WTC11 (cell line): ENCODE measurements around the gene TSPAN9.

ENCODE experiments used
- CTCF ChIP-seq: fragments of 200-600 bp; IDR thresholded peaks from 2 replicates; pipeline ENCODE4 v1.8.0; 2022; ENCODE audit warnings: antibody characterized with exemption
- RELA ChIP-seq: sonication (generic); formaldehyde crosslinking; IDR thresholded peaks from 2 replicates; pipeline ENCODE4 v1.8.1; 2022; ENCODE audit warnings: missing genetic modification reagents, mild to moderate bottlenecking, borderline replicate concordance

GRCh38 chr12:3044141-3044630, 33.0 kb upstream of the TSPAN9 start:
- no peak for TF ChIP-seq RELA
- TF ChIP-seq CTCF, result no peak
